Endodermal cell (in vitro differentiated cells): ENCODE results near the gene HSF4. TPM values are rescaled to one million over a fixed set of nuclear protein-coding genes. Genes with fewer than 3 reads are reported as not detected.

ENCODE experiments used
- DNase-seq: peaks from one replicate; pipeline ENCODE4 v3.0.0-alpha.2; 2017
- H3K27ac ChIP-seq: 2 replicates; pipeline ENCODE4 v1.5.1; 2013; ENCODE audit warnings: mild to moderate bottlenecking, low read depth, low read length, moderate library complexity
- H3K27me3 ChIP-seq: 2 replicates; pipeline ENCODE4 v1.6.1; 2013; ENCODE audit warnings: mild to moderate bottlenecking, low read length, moderate library complexity; ENCODE audit not compliant: insufficient read depth, control insufficient read depth, poor library complexity, severe bottlenecking
- H3K36me3 ChIP-seq: 2 replicates; pipeline ENCODE4 v1.7.0; 2013; ENCODE audit warnings: mild to moderate bottlenecking, low read length, moderate library complexity; ENCODE audit not compliant: control insufficient read depth, insufficient read depth
- H3K4me1 ChIP-seq: one replicate; pipeline ENCODE4 v1.7.0; 2013; ENCODE audit warnings: low read length; ENCODE audit not compliant: control insufficient read depth, insufficient read depth
- H3K4me3 ChIP-seq: 2 replicates; pipeline ENCODE4 v1.5.1; 2013; ENCODE audit warnings: mild to moderate bottlenecking, low read length, moderate library complexity
- H3K9ac ChIP-seq: 2 replicates; pipeline ENCODE4 v1.6.1; 2013; ENCODE audit warnings: mild to moderate bottlenecking, low read length, moderate library complexity; ENCODE audit not compliant: poor library complexity, severe bottlenecking; ENCODE audit errors: extremely low read depth
- H3K9me3 ChIP-seq: 2 replicates; pipeline ENCODE4 v1.6.1; 2013; ENCODE audit warnings: mild to moderate bottlenecking, low read length, moderate library complexity; ENCODE audit not compliant: control insufficient read depth
- H3K27ac Mint-ChIP-seq: 2 replicates; pipeline ENCODE4 v1.8.0; 2020; ENCODE audit warnings: mixed read lengths
- H3K27me3 Mint-ChIP-seq: 2 replicates; pipeline ENCODE4 v1.8.0; 2021; ENCODE audit warnings: mild to moderate bottlenecking, mixed read lengths; ENCODE audit not compliant: insufficient read depth
- H3K36me3 Mint-ChIP-seq: 2 replicates; pipeline ENCODE4 v1.8.0; 2020; ENCODE audit warnings: low read depth, mixed read lengths
- H3K4me1 Mint-ChIP-seq: 2 replicates; pipeline ENCODE4 v1.8.0; 2020; ENCODE audit warnings: mixed read lengths
- H3K4me3 Mint-ChIP-seq: 2 replicates; pipeline ENCODE4 v1.8.0; 2020; ENCODE audit warnings: mild to moderate bottlenecking, moderate library complexity, mixed read lengths
- H3K9me3 Mint-ChIP-seq: 2 replicates; pipeline ENCODE4 v1.8.0; 2020; ENCODE audit warnings: mild to moderate bottlenecking, mixed read lengths
- CTCF ChIP-seq: fragments of 200-600 bp; sonication (generic); conservative IDR thresholded peaks from 2 replicates; pipeline ENCODE4 v1.5.0; 2021; ENCODE audit warnings: antibody characterized with exemption, mild to moderate bottlenecking
- WGBS, 2 experiments: methylation state at CpG; one replicate each; pipeline versions ENCODE4 v1.1.5 to v1.1.7; 2013; ENCODE audit warnings: missing lambda C conversion rate in 2 of 2, mixed read lengths in 1 of 2; ENCODE audit not compliant: insufficient coverage in 1 of 2, insufficient read length in 1 of 2; 5-methylcytosine and 5-hydroxymethylcytosine counted together
- total RNA-seq, 2 donors: library from RNA; stranded (reverse); fragmentation: NEBNext Ultra II Directional in 1 of 2; extraction: Animal tissue kit (Norgen Biotek cat#: 25700) in 1 of 2; gene quantifications; 2 replicates in 1 of 2; 3 replicates in 1 of 2; pipeline ENCODE4 v1.2.1, GENCODE V29; 2021

HSF4 gene
- total RNA-seq, 2 donors from 2014 or later = 2.0 to 6.8 TPM

- peaks cover 38% of the 10 kb centered on the region for H3K27me3 Mint-ChIP-seq
- Histone ChIP-seq H3K9me3 (no peaks in the 10 kb centered on the region), H3K27me3 (peaks cover 43% of the 10 kb centered on the region), H3K27ac (no peak overlapping the region), H3K4me3 (no peak overlapping the region), H3K9ac (no peak overlapping the region), H3K4me1 (no peaks in the 10 kb centered on the region), H3K36me3 (peaks cover 7% of the 10 kb centered on the region)
- H3K9me3 Mint-ChIP-seq = no peaks in the 10 kb centered on the region
- peak; percentile 74 for DNase-seq
- H3K36me3 Mint-ChIP-seq = peaks cover 9% of the 10 kb centered on the region
- no peak overlapping the region for H3K4me3 Mint-ChIP-seq
- 94 to 96% methylated on average over 8 to 13 of the region's 13 CpGs for WGBS, 2 experiments
- H3K4me1 Mint-ChIP-seq = peaks cover 3% of the 10 kb centered on the region
- TF ChIP-seq CTCF = peak; percentile 59
- no peak overlapping the region for H3K27ac Mint-ChIP-seq
Observed at GRCh38 chr16:67179421-67180080, 15.0 kb downstream of the HSF4 start.

GRCh38 chr16:67180166-67180565 is 15.6 kb downstream of the HSF4 start:
- H3K27me3 Mint-ChIP-seq = peaks cover 38% of the 10 kb centered on the region
- Histone ChIP-seq H3K4me1 (no peaks in the 10 kb centered on the region), H3K9ac (no peak overlapping the region), H3K9me3 (no peaks in the 10 kb centered on the region), H3K36me3 (peaks cover 7% of the 10 kb centered on the region), H3K27me3 (peaks cover 43% of the 10 kb centered on the region), H3K4me3 (no peak overlapping the region), H3K27ac (no peak overlapping the region)
- peaks cover 5% of the 10 kb centered on the region for H3K4me1 Mint-ChIP-seq
- no peak for DNase-seq
- no peak overlapping the region for H3K27ac Mint-ChIP-seq
- no peak for TF ChIP-seq CTCF
- H3K4me3 Mint-ChIP-seq = no peak overlapping the region
- no peaks in the 10 kb centered on the region for H3K9me3 Mint-ChIP-seq
- WGBS, 2 experiments = 94 to 100% methylated on average over 14 to 16 of the region's 16 CpGs
- peaks cover 9% of the 10 kb centered on the region for H3K36me3 Mint-ChIP-seq

DNA sequence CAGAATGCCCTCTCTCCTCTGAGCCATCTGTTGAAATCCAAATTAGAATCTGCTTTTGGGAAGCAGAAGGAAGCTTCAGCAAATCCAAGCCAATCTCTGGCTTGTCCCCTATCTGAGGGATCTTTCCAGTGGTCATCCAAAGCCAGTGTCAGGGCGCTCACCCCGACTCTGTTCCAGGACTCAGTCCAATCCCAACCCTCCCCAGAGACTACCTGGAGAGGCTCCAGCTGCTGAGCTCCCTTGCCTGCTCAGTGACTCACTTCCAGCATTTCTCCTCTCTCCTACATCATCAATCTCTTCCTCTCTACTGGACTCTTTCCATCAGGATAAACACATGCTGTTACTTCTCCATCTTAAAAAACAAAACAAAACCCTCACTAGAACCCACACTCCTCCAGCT is 16.8 kb downstream of the HSF4 start:
- no peak overlapping the region for H3K4me3 Mint-ChIP-seq
- no peak overlapping the region for H3K9ac ChIP-seq
- TF ChIP-seq CTCF = no peak
- peaks cover 1% of the 10 kb centered on the region for H3K4me1 ChIP-seq
- H3K27ac Mint-ChIP-seq = no peak overlapping the region
- 92 to 100% methylated on average over 2 of the region's 2 CpGs for WGBS, 2 experiments
- H3K9me3 Mint-ChIP-seq = no peaks in the 10 kb centered on the region
- H3K27me3 ChIP-seq = peaks cover 40% of the 10 kb centered on the region
- H3K4me3 ChIP-seq = no peak overlapping the region
- peaks cover 7% of the 10 kb centered on the region for H3K36me3 ChIP-seq
- peaks cover 3% of the 10 kb centered on the region for H3K36me3 Mint-ChIP-seq
- H3K27ac ChIP-seq = no peak overlapping the region
- H3K27me3 Mint-ChIP-seq = peaks cover 35% of the 10 kb centered on the region
- DNase-seq = no peak
- H3K9me3 ChIP-seq = no peaks in the 10 kb centered on the region
- H3K4me1 Mint-ChIP-seq = peaks cover 10% of the 10 kb centered on the region
